K562 (cell line): ENCODE measurements around the gene CEP72.

Source experiments
- POLR2A ChIP-seq: fragments of 450-650 bp; conservative IDR thresholded peaks from 2 replicates; pipeline ENCODE4 v1.6.1; 2016
- SOX6 ChIP-seq: fragments of 450-650 bp; IDR thresholded peaks from 2 replicates; pipeline ENCODE4 v1.6.1; 2014; ENCODE audit warnings: mild to moderate bottlenecking
- THRAP3 ChIP-seq: fragments of 450-650 bp; IDR thresholded peaks from 2 replicates; pipeline ENCODE4 v1.6.1; 2016; ENCODE audit warnings: mild to moderate bottlenecking, inconsistent platforms, borderline replicate concordance

DNA sequence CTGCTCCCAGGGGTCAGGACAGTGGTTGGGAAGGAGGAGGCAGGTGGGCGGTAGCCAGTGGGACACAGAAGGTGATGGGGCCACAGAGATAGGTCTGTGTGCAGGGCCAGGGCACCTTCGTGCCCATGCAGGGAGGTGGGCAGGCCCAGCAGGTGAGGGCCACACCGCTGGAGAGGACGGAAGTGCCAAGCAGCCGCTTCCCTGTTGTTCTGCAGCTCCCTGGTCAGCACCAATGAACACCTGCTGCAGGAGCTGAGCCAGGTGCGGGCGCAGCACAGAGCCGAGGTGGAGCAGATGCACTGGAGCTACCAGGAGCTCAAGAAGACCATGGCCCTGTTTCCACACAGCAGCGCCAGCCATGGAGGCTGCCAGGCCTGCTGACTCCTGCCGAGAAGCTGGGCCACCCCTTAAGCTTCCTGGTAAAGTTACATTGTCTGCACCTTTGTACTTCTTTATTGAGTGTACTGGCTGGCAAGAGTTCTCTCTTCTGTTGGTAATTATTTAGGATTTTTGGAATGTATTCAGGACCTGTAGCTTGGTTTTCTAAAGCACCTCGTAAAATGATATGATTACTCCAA, 40.7 kb downstream of the CEP72 start:
- TF ChIP-seq SOX6 (no peak), POLR2A (no peak), THRAP3 (no peak)
